Kidney (tissue), 14 donors: ENCODE data around the gene EPAS1. TPM values are rescaled to one million over a fixed set of nuclear protein-coding genes. Genes with fewer than 3 reads are reported as not detected.
A peak's percentile ranks its signal among the peaks of the same experiment; 100 is the strongest.

ENCODE experiments used
- DNase-seq, 5 donors: peaks; one replicate each; pipeline ENCODE4 v3.0.0-alpha.2; 2013 to 2020
- FAIRE-seq: peaks from 2 replicates; lab custom pipeline; 2012; peaks lifted over from hg19 to GRCh38; lab: Jason Lieb, UNC
- H3K27ac ChIP-seq, 2 donors: one replicate each; pipeline ENCODE4 v1.7.0; 2013; ENCODE audit warnings: low read depth in 2 of 2, low read length in 2 of 2, inconsistent platforms in 1 of 2
- H3K27me3 ChIP-seq: one replicate; pipeline ENCODE4 v1.7.1; 2013; ENCODE audit warnings: low read length, inconsistent platforms; ENCODE audit not compliant: control insufficient read depth, insufficient read depth
- H3K36me3 ChIP-seq, 3 donors: one replicate each; pipeline versions ENCODE4 v1.7.0 to v1.7.1; 2013; ENCODE audit warnings: low read length in 3 of 3, control low read depth in 1 of 3, inconsistent platforms in 1 of 3; ENCODE audit not compliant: insufficient read depth in 3 of 3, control insufficient read depth in 2 of 3
- H3K4me1 ChIP-seq, 3 donors: one replicate each; pipeline versions ENCODE4 v1.7.0 to v1.7.1; 2013; ENCODE audit warnings: low read length in 3 of 3, inconsistent platforms in 1 of 3, low read depth in 1 of 3; ENCODE audit not compliant: control insufficient read depth in 2 of 3, insufficient read depth in 2 of 3
- H3K4me3 ChIP-seq, 3 donors: one replicate each; pipeline versions ENCODE4 v1.7.0 to v1.8.1; 2013; ENCODE audit warnings: low read length in 3 of 3, control low read depth in 1 of 3, inconsistent platforms in 1 of 3
- H3K9ac ChIP-seq, 3 donors: one replicate each; pipeline versions ENCODE4 v1.7.0 to v1.7.1; 2013; ENCODE audit warnings: low read length in 3 of 3, control low read depth in 1 of 3, inconsistent platforms in 1 of 3
- H3K9me3 ChIP-seq, 3 donors: one replicate each; pipeline versions ENCODE4 v1.7.0 to v1.7.1; 2013; ENCODE audit warnings: low read length in 3 of 3, control low read depth in 1 of 3, inconsistent platforms in 1 of 3; ENCODE audit not compliant: control insufficient read depth in 2 of 3, insufficient read depth in 1 of 3
- intact Hi-C: fragments of 100-400 bp; cut with DNase I; formaldehyde crosslinking; loops from one replicate; pipeline ENCODE4 v1.11.1; 2022
- polyA plus RNA-seq: library from polyadenylated mRNA; stranded (reverse); fragments of 350-450 nt; fragmentation: Illumina TruSeq; extraction: RNeasy Lipid Tissue Mini Kit (QIAGEN cat#74804); gene quantifications from one replicate; pipeline ENCODE4 v1.2.3, GENCODE V29; 2014; ENCODE audit warnings: low read depth, low replicate concordance; ENCODE audit not compliant: insufficient read depth
- total RNA-seq: library from RNA; stranded (reverse); fragmentation: NEBNext Ultra II Directional; extraction: Animal tissue kit (Norgen Biotek cat#: 25700); gene quantifications from one replicate; pipeline ENCODE4 v1.2.1, GENCODE V29; 2021
- TF ChIP-seq, protein P1 (sequence below): IDR thresholded peaks from 3 replicates; pipeline ENCODE4 v1.5.1; 2012; ENCODE audit warnings: mild to moderate bottlenecking, moderate library complexity, borderline replicate concordance; ENCODE audit not compliant: insufficient read depth; ENCODE audit errors: extremely low read depth
- donor health status: control.
- donor health status: control.
- donor health status: control.
- donor health status: control.
- donor health status: control.
- donor health status: DM: yes; HTN: yes; CAD: no.
- donor health status: Normal renal cell carcinoma (clear cell type).

Gene EPAS1
- total and polyA plus RNA-seq, 2 donors from 2014 or later: 142 to 398 TPM

DNA sequence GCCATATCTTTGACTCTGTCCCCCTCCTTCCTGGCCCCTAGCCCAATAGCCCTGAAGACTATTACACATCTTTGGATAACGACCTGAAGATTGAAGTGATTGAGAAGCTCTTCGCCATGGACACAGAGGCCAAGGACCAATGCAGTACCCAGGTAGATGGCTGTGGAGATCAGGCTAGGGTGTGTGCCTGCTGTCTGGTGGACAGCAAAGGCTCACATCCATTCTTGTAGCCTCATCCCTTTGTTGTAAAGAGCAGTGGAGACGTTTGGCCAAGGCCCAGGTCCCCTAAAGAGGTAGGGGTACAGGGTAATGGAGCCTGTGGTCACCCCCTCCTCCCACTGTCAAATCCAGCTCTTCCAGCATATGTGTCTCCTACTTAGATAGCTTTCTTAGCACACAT, 81.4 kb downstream of the EPAS1 start:
- no peak for FAIRE-seq
- intact Hi-C loops: no loop called here
- Histone ChIP-seq H3K9me3 (no peaks in the 10 kb centered on the region), H3K27ac (no peak overlapping the region), H3K27me3 (no peaks in the 10 kb centered on the region), H3K9ac (no peak overlapping the region), H3K4me1 (no peaks in the 10 kb centered on the region), H3K36me3 (peaks cover 0 to 69% (median 44%) of the 10 kb centered on the region in 3 donors), H3K4me3 (no peak overlapping the region)
- TF ChIP-seq, protein P1, sequence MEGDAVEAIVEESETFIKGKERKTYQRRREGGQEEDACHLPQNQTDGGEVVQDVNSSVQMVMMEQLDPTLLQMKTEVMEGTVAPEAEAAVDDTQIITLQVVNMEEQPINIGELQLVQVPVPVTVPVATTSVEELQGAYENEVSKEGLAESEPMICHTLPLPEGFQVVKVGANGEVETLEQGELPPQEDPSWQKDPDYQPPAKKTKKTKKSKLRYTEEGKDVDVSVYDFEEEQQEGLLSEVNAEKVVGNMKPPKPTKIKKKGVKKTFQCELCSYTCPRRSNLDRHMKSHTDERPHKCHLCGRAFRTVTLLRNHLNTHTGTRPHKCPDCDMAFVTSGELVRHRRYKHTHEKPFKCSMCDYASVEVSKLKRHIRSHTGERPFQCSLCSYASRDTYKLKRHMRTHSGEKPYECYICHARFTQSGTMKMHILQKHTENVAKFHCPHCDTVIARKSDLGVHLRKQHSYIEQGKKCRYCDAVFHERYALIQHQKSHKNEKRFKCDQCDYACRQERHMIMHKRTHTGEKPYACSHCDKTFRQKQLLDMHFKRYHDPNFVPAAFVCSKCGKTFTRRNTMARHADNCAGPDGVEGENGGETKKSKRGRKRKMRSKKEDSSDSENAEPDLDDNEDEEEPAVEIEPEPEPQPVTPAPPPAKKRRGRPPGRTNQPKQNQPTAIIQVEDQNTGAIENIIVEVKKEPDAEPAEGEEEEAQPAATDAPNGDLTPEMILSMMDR: no peak
- no peak for DNase-seq

DNA sequence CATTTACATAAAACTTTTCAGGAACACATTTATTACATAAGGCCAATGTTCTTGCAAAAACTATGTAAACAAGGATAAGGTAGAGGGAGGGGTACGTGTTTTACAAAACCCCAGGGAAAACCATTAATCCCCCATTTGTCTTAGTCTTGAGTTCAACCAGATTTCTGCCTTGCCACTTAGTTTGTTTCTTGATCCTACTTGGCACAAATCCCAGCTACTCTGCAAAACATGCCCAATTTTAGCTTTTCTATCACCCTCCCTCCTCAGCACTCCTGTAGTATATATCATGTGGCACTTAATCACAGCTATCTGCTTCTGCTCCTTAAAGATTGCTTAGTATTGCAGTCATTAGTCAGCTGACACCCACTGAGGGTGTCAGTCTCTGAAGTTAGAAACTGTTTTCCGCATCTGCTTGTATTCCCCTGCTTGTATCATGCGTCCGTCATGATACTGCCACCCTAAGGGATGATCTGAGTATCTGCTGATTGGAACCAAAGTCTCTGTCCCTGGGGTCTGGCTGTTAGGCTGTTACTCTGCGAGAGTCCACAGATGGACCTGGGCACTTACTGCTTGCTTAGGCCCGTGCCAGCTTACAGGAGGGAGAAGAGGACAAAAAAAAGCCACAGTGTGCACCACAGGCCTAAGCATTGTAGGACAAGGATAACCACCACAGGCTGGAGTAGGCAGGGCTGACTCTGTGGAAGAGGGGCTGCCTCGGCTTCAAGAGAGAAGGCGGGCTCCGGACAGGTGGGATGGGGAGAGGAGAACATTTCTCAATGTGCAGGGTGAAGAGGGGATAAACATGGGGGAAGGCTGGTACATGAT, 82.2 kb downstream of the EPAS1 start:
- peak in 2 of 5 donors; percentile 43 for DNase-seq
- H3K27ac ChIP-seq: no peak overlapping the region
- FAIRE-seq: no peak
- H3K4me1 ChIP-seq: no peaks in the 10 kb centered on the region
- peaks cover 0 to 76% (median 41%) of the 10 kb centered on the region in 3 donors for H3K36me3 ChIP-seq
- H3K4me3 ChIP-seq: no peak overlapping the region
- no peak overlapping the region for H3K9ac ChIP-seq
- no peaks in the 10 kb centered on the region for H3K27me3 ChIP-seq
- intact Hi-C loops: no loop called here
- no peaks in the 10 kb centered on the region for H3K9me3 ChIP-seq
- TF ChIP-seq, protein P1: no peak

DNA sequence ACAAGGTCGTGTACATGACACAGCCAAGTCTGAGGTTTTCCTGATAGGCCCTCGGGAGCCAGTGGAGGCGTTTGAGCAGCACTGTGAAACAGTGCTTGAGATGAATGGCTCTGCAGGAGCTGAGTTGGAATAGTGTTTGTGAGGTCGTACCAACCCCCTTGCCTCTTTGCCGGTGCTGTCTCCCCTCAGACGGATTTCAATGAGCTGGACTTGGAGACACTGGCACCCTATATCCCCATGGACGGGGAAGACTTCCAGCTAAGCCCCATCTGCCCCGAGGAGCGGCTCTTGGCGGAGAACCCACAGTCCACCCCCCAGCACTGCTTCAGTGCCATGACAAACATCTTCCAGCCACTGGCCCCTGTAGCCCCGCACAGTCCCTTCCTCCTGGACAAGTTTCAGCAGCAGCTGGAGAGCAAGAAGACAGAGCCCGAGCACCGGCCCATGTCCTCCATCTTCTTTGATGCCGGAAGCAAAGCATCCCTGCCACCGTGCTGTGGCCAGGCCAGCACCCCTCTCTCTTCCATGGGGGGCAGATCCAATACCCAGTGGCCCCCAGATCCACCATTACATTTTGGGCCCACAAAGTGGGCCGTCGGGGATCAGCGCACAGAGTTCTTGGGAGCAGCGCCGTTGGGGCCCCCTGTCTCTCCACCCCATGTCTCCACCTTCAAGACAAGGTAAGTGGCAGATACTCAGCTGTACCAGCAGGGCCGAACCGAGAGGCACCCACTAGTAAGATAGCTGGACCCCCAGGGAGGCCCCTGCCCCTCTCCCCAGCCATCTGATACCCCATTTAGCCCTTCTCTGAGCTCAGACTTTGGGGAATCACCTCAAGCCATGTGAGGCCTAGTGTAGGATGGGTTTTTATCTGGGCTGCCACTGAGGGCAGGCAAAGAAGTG, 83.1 kb downstream of the EPAS1 start:
- Histone ChIP-seq H3K4me1 (no peaks in the 10 kb centered on the region), H3K27ac (no peak overlapping the region), H3K9me3 (no peaks in the 10 kb centered on the region), H3K4me3 (no peak overlapping the region), H3K27me3 (no peaks in the 10 kb centered on the region), H3K36me3 (peaks cover 0 to 75% (median 42%) of the 10 kb centered on the region in 3 donors), H3K9ac (no peak overlapping the region)
- no peak for FAIRE-seq
- DNase-seq: no peak
- TF ChIP-seq, protein P1: no peak
- intact Hi-C loops: no loop called here
